Pancreas (tissue), 10 donors: ENCODE results near the gene PARP1. TPM values are rescaled to one million over a fixed set of nuclear protein-coding genes. Genes with fewer than 3 reads are reported as not detected.
"Not testable (repeated sequence)": the region's sequence is repeated elsewhere in the genome, so short reads cannot be mapped to it uniquely, and the experiment has no call there.

ENCODE experiments used
- ATAC-seq, 4 donors: fragments of 200-7000 bp; cut with Tn5 transposase; one replicate each; pipeline versions ENCODE4 v1.8.0 to v1.9.1; 2020; ENCODE audit warnings: mild to moderate bottlenecking in 4 of 4, moderate library complexity in 4 of 4
- DNase-seq, 6 donors: peaks; one replicate each; pipeline ENCODE4 v3.0.0-alpha.2; 2020
- FAIRE-seq: peaks from 2 replicates; lab custom pipeline; 2012; peaks lifted over from hg19 to GRCh38; lab: Jason Lieb, UNC
- H3K27ac ChIP-seq, 4 donors: fragments of 200-600 bp; sonication (generic); 1 replicate in 3 of 4; 2 replicates in 1 of 4; pipeline versions ENCODE4 v1.5.0 to v1.8.0; 2020
- H3K27me3 ChIP-seq, 4 donors: fragments of 200-600 bp; one replicate each; pipeline ENCODE4 v1.8.0; 2021
- H3K36me3 ChIP-seq, 3 donors: fragments of 200-600 bp; sonication (generic) in 1 of 3; one replicate each; pipeline versions ENCODE4 v1.5.0 to v1.8.0; 2020 to 2021
- H3K4me1 ChIP-seq, 3 donors: fragments of 200-600 bp; one replicate each; pipeline ENCODE4 v1.8.0; 2021
- H3K4me3 ChIP-seq, 4 donors: fragments of 200-600 bp; sonication (generic) in 2 of 4; one replicate each; pipeline versions ENCODE4 v1.5.0 to v1.8.0; 2020 to 2021
- H3K9me3 ChIP-seq, 4 donors: fragments of 200-600 bp; one replicate each; pipeline ENCODE4 v1.8.0; 2021
- CTCF ChIP-seq, 4 donors: fragments of 200-600 bp; sonication (generic) in 3 of 4; IDR thresholded peaks; one replicate each; pipeline versions ENCODE4 v1.5.0 to v1.8.0; 2021; ENCODE audit warnings: antibody characterized with exemption in 4 of 4
- WGBS, 2 donors: extraction: QIAGEN DNeasy Blood & Tissue Kit; methylation state at CpG; one replicate each; pipeline ENCODE4 v1.1.7; 2013; 5-methylcytosine and 5-hydroxymethylcytosine counted together
- intact Hi-C, 3 donors: fragments of 100-400 bp; cut with DNase I; formaldehyde crosslinking; loops; one replicate each; pipeline versions ENCODE4 v1.11.1 to v1.14.2; 2022
- polyA plus RNA-seq, 2 donors: library from polyadenylated mRNA; stranded (reverse); fragments of 200-250 nt; gene quantifications; one replicate each; pipeline ENCODE4 v1.2.3, GENCODE V29; 2013
- total RNA-seq, 6 donors: library from RNA; stranded (reverse); fragmentation: NEBNext Ultra II Directional in 4 of 6; extraction: Animal tissue kit (Norgen Biotek cat#: 25700) in 4 of 6; gene quantifications; one replicate each; pipeline versions ENCODE4 v1.2.1 to v1.2.4, GENCODE V29; 2021 to 2023
- donor health status: healthy with polysubstance abuse.
- donor health status: DM: no; HTN: no; CAD: no; lungs with moderate emphysema.
- donor health status: DM: no; HTN: no; CAD: no.
- donor health status: control.
- donor health status: control.
- donor health status: Bipolar disorder and iron deficiency.
- donor health status: DM: yes; HTN: yes; CAD: no.
- donor health status: DM: no; HTN: no; CAD: no.
- donor health status: DM: no; HTN: no; CAD: no.
- donor health status: DM: yes; HTN: yes; CAD: no.

PARP1 gene
- total and polyA plus RNA-seq, 8 donors = 16.8 to 69.4 (median 49.6) TPM

GRCh38 chr1:226438007-226438406 lies 30.1 kb upstream of the PARP1 start:
- TF ChIP-seq CTCF (IDR thresholded peaks at IDR 0.05) = no peak
- DNase-seq (no peak), ATAC-seq (no peak), FAIRE-seq (no peak)
- 38 to 45% methylated on average over 2 of the region's 2 CpGs for WGBS, 2 donors
- H3K36me3 ChIP-seq = no peaks in the 10 kb centered on the region
- H3K4me1 ChIP-seq = no peaks in the 10 kb centered on the region
- no peaks in the 10 kb centered on the region for H3K9me3 ChIP-seq
- H3K4me3 ChIP-seq = no peak overlapping the region
- H3K27me3 ChIP-seq = no peaks in the 10 kb centered on the region
- no peak overlapping the region for H3K27ac ChIP-seq
- intact Hi-C loops = no loop called here

- ATAC-seq (peak; percentile 48 to 86 (median 77)), FAIRE-seq (no peak), DNase-seq (peak in 2 of 6 donors; percentile 12 to 14)
- Histone ChIP-seq H3K36me3 (no peaks in the 10 kb centered on the region), H3K9me3 (no peaks in the 10 kb centered on the region), H3K27me3 (no peaks in the 10 kb centered on the region), H3K27ac (no peak overlapping the region), H3K4me3 (no peak overlapping the region), H3K4me1 (no peaks in the 10 kb centered on the region)
- TF ChIP-seq CTCF (IDR thresholded peaks at IDR 0.05) = no peak
- WGBS, 2 donors = 19 to 23% methylated on average over 8 of the region's 8 CpGs
- intact Hi-C loops = no loop called here
Observed at GRCh38 chr1:226436855-226437491, 29.1 kb upstream of the PARP1 start.

GRCh38 chr1:226436472-226436854 lies 28.6 kb upstream of the PARP1 start:
- Histone ChIP-seq H3K36me3 (no peaks in the 10 kb centered on the region), H3K4me1 (no peaks in the 10 kb centered on the region), H3K27ac (no peak overlapping the region), H3K9me3 (no peaks in the 10 kb centered on the region), H3K27me3 (no peaks in the 10 kb centered on the region), H3K4me3 (no peak overlapping the region)
- FAIRE-seq (no peak), DNase-seq (no peak), ATAC-seq (peak in 1 of 4 donors; percentile 13)
- intact Hi-C loops = no loop called here
- no peak for TF ChIP-seq CTCF (IDR thresholded peaks at IDR 0.05)
- WGBS, 2 donors = 64 to 72% methylated on average over 3 of the region's 3 CpGs

- no peak for ATAC-seq
- no peak overlapping the region for H3K4me3 ChIP-seq
- 66 to 68% methylated on average over 6 of the region's 6 CpGs for WGBS, 2 donors
- no peak overlapping the region for H3K27ac ChIP-seq
- no peaks in the 10 kb centered on the region for H3K27me3 ChIP-seq
- H3K4me1 ChIP-seq = no peaks in the 10 kb centered on the region
- no peaks in the 10 kb centered on the region for H3K36me3 ChIP-seq
- no peak for TF ChIP-seq CTCF (IDR thresholded peaks at IDR 0.05)
- intact Hi-C loops = no loop called here
- H3K9me3 ChIP-seq = no peaks in the 10 kb centered on the region
- FAIRE-seq = no peak
- DNase-seq = no peak
Observed at GRCh38 chr1:226433341-226433720, 25.4 kb upstream of the PARP1 start.

- no peaks in the 10 kb centered on the region for H3K4me1 ChIP-seq
- H3K9me3 ChIP-seq = no peaks in the 10 kb centered on the region
- no peak overlapping the region for H3K4me3 ChIP-seq
- no peak overlapping the region for H3K27ac ChIP-seq
- intact Hi-C loops = no loop called here
- no peaks in the 10 kb centered on the region for H3K27me3 ChIP-seq
- TF ChIP-seq CTCF (IDR thresholded peaks at IDR 0.05) = no peak
- DNase-seq (no peak), FAIRE-seq (no peak), ATAC-seq (no peak)
- H3K36me3 ChIP-seq = no peaks in the 10 kb centered on the region
- 76 to 80% methylated on average over 13 of the region's 13 CpGs for WGBS, 2 donors
Observed at GRCh38 chr1:226432586-226433340, 24.9 kb upstream of the PARP1 start.

GRCh38 chr1:226431898-226432297 lies 24.0 kb upstream of the PARP1 start:
- FAIRE-seq, ATAC-seq, H3K9me3 ChIP-seq, H3K27ac ChIP-seq, H3K4me3 ChIP-seq, intact Hi-C loops, H3K36me3 ChIP-seq, H3K27me3 ChIP-seq, DNase-seq, H3K4me1 ChIP-seq: not testable (repeated sequence)
- 94 to 96% methylated on average over 2 of the region's 2 CpGs for WGBS, 2 donors
